Gastrocnemius medialis (tissue), 4 donors: ENCODE data around the gene DBF4B. TPM values are rescaled to one million over a fixed set of nuclear protein-coding genes. Genes with fewer than 3 reads are reported as not detected.
A peak's percentile ranks its signal among the peaks of the same experiment; 100 is the strongest.

ENCODE experiments used
- ATAC-seq, 2 donors: fragments of 150-250 bp; one replicate each; pipeline ENCODE4 v1.9.1; 2016
- DNase-seq, 2 donors: peaks; one replicate each; pipeline ENCODE4 v3.0.0-alpha.2; 2019
- H3K27ac ChIP-seq, 4 donors: fragments of 200-600 bp; sonication (generic); 1 replicate in 1 of 4; 2 replicates in 3 of 4; pipeline ENCODE4 v1.5.1; 2016 to 2018; ENCODE audit warnings: mild to moderate bottlenecking in 2 of 4, moderate library complexity in 1 of 4
- H3K27me3 ChIP-seq, 3 donors: fragments of 200-600 bp; sonication (generic) in 2 of 3; 1 replicate in 1 of 3; 2 replicates in 2 of 3; pipeline versions ENCODE4 v1.5.1 to v1.6.0; 2016 to 2019; ENCODE audit warnings: mild to moderate bottlenecking in 1 of 3, moderate library complexity in 1 of 3
- H3K36me3 ChIP-seq, 2 donors: fragments of 200-600 bp; sonication (generic) in 1 of 2; one replicate each; pipeline ENCODE4 v1.5.1; 2017 to 2018
- H3K4me1 ChIP-seq, 2 donors: fragments of 200-600 bp; sonication (generic) in 1 of 2; one replicate each; pipeline ENCODE4 v1.5.1; 2016 to 2017; ENCODE audit warnings: mild to moderate bottlenecking in 2 of 2
- H3K4me3 ChIP-seq, 4 donors: fragments of 200-600 bp; sonication (generic) in 3 of 4; 1 replicate in 1 of 4; 2 replicates in 3 of 4; pipeline ENCODE4 v1.5.1; 2016 to 2019; ENCODE audit warnings: mild to moderate bottlenecking in 2 of 4
- H3K9me3 ChIP-seq, 3 donors: fragments of 200-600 bp; sonication (generic) in 2 of 3; 1 replicate in 1 of 3; 2 replicates in 2 of 3; pipeline ENCODE4 v1.5.1; 2016 to 2019
- POLR2A ChIP-seq, 2 donors: fragments of 450-650 bp; IDR thresholded peaks; one replicate each; pipeline ENCODE4 v1.6.1; 2017; ENCODE audit warnings: antibody characterized with exemption in 2 of 2, mild to moderate bottlenecking in 2 of 2, moderate library complexity in 2 of 2
- in situ Hi-C, 4 donors: fragments of 200-750 bp; cut with MboI; loops; one replicate each; pipeline versions ENCODE4 v1.15.0 to v1.8.0; 2017; ENCODE audit warnings: low sequenced_read_pairs in 4 of 4
- intact Hi-C: fragments of 100-400 bp; cut with DNase I; formaldehyde crosslinking; loops from one replicate; pipeline ENCODE4 v1.15.1; 2023; ENCODE audit warnings: low total_unique reads
- total RNA-seq, 4 donors: library from RNA; depleted of rRNA; stranded (reverse); fragments of >200 nt; gene quantifications; one replicate each; pipeline versions ENCODE4 v1.1.0 to v1.2.3, GENCODE V29; 2016
- TF ChIP-seq, protein P1 (sequence below), 5 experiments: fragments of 450-650 bp in 3 of 5; fragments of 200-600 bp in 2 of 5; sonication (generic) in 2 of 5; IDR thresholded peaks in 4 of 5; conservative IDR thresholded peaks in 1 of 5; 1 replicate in 4 of 5; 2 replicates in 1 of 5; pipeline ENCODE4 v1.5.1; 2016 to 2019; ENCODE audit warnings: antibody characterized with exemption in 5 of 5, mild to moderate bottlenecking in 3 of 5, moderate library complexity in 3 of 5

DBF4B gene, protein sequence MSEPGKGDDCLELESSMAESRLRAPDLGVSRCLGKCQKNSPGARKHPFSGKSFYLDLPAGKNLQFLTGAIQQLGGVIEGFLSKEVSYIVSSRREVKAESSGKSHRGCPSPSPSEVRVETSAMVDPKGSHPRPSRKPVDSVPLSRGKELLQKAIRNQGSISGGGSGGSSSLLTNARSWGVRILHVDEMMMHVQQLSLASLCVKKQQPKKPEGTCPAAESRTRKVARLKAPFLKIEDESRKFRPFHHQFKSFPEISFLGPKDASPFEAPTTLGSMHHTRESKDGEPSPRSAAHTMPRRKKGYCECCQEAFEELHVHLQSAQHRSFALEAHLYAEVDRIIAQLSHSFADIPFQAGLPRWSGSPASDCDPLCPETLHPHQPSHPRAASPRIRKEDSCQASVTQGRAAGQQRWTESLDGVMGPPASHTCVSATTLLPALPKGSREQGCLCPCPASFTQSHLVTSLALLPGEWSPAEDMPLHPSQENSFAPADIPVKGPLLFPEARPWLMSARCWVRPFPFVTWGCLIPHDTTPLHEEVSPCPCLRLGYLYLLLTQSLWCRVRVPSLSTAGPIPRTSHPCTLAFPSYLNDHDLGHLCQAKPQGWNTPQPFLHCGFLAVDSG
- total RNA-seq = 1 to 10 TPM in 3 of 4 donors, under 1 TPM in 1; 0.63 to 2.9 (median 1.7) TPM

DNA sequence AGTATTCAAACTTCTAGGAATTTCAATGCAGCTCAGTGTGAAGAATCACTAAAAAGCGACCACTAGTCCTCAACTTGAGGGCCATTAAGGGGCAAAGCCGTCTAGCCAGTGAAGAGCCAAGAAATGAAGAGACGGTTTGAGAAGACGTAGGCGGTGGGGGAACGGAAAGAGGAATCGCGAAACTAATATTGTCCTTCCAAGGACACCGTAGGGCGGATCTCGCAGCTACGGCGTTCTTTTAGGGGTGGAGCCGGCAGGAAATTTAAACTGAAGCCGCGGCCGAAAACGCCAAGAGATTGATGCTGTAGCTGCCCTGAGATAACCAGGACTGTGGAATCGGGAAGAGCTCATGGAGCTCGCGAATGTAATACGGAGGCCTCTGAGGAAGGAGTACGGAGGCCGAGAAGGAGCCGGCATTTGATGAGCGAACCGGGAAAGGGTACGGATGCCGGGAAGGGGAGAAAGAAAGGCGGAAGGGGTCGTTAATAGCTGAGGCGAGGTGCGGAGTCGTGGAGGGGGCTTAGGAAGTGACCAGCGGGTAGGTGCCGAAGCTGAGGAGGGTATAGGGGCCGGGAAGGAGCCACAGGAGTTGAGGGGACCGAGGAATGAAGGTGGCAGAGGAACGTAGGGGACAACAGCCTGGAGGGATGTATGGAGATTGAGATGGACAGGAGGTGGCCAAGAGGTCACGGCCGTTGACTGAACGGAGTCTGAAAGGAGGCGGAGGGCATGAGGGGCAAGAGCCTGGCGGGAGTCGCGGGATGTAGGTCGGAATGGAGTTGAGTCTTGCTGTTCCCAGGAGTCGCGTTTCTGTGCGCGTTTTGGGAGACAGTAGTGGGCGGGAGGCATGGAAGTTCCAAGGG is at the start of gene DBF4B:
TSS of gene DBF4B (plus strand) at position 265 of the 863 bp plus-strand sequence. CDS start at position 421, 156 bp downstream.
- no peaks in the 10 kb centered on the region for H3K9me3 ChIP-seq
- intact Hi-C loops (loop anchor here (1.0 kb wide), 1 partner anchor 19 kb away; the partner anchor contains the start of gene CCDC43), in situ Hi-C loops (no loop called here)
- H3K27ac ChIP-seq = peak within 1 kb of the TSS; percentile 78 to 86 (median 84)
- peaks cover 10 to 11% of the 10 kb centered on the region in 2 donors for H3K4me1 ChIP-seq
- H3K36me3 ChIP-seq = peaks cover 0 to under 1% of the 10 kb centered on the region in 2 donors
- peak; percentile 67 to 76 for DNase-seq
- TF ChIP-seq POLR2A (IDR thresholded peaks at IDR 0.05) = no peak
- TF ChIP-seq, protein P1, sequence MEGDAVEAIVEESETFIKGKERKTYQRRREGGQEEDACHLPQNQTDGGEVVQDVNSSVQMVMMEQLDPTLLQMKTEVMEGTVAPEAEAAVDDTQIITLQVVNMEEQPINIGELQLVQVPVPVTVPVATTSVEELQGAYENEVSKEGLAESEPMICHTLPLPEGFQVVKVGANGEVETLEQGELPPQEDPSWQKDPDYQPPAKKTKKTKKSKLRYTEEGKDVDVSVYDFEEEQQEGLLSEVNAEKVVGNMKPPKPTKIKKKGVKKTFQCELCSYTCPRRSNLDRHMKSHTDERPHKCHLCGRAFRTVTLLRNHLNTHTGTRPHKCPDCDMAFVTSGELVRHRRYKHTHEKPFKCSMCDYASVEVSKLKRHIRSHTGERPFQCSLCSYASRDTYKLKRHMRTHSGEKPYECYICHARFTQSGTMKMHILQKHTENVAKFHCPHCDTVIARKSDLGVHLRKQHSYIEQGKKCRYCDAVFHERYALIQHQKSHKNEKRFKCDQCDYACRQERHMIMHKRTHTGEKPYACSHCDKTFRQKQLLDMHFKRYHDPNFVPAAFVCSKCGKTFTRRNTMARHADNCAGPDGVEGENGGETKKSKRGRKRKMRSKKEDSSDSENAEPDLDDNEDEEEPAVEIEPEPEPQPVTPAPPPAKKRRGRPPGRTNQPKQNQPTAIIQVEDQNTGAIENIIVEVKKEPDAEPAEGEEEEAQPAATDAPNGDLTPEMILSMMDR (IDR thresholded peaks at IDR 0.05 in 4 of 5, conservative IDR thresholded peaks at IDR 0.05 in 1 of 5) = peak in 2 of 5 experiments; percentile 67 to 81
- peak within 1 kb of the TSS; percentile 64 to 88 (median 82) for H3K4me3 ChIP-seq
- no peaks in the 10 kb centered on the region for H3K27me3 ChIP-seq
- peak; percentile 88 to 94 for ATAC-seq

DNA sequence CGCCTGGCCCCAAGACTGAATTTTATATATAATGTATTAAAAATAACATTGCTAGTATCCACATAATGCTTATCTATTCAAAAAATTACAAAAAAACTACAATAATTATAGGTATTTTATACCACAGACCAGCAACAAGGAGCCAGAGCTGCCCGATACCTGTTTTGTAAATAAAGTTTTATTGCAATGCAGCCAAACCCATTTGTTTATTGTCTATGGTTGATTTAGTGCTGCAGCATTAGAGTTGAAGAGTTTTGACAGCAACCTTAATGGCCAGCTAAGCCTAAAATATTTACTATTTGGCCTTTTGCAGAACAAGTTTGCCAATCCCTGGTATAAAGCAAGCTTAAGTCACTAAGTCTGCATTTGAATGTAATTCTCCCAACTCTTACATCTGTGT is 46.6 kb upstream of the DBF4B start:
- intact Hi-C loops = no loop called here
- Histone ChIP-seq H3K9me3 (no peaks in the 10 kb centered on the region), H3K27ac (no peak overlapping the region), H3K4me1 (peaks cover 0 to 5% of the 10 kb centered on the region in 2 donors), H3K27me3 (peaks cover 11 to 23% (median 16%) of the 10 kb centered on the region in 3 donors), H3K4me3 (no peak overlapping the region), H3K36me3 (no peaks in the 10 kb centered on the region)
- no peak for ATAC-seq
- TF ChIP-seq, protein P1 (IDR thresholded peaks at IDR 0.05 in 4 of 5, conservative IDR thresholded peaks at IDR 0.05 in 1 of 5) = no peak
- TF ChIP-seq POLR2A (IDR thresholded peaks at IDR 0.05) = no peak
- no peak for DNase-seq
- in situ Hi-C loops = no loop called here

DNA sequence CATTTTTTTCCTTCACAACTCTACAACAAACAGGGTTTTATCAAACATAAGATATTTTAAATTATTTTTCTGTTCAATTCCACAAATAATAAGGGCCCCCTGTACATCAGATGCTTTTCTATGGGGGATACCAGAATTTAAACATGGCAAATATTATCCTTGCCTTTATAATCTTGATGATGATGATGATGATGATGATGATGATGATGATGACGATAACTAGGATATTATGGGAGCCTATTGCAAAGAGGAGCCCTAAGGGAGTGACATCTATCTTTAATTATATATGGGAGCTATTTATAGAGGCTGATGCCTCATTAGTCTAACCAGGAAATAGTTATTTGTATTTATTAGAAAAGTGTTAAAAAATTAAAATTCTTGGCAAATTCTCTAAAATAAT is 45.4 kb upstream of the DBF4B start:
- Histone ChIP-seq H3K9me3 (no peaks in the 10 kb centered on the region), H3K27ac (no peak overlapping the region), H3K4me1 (peaks cover 0 to 5% of the 10 kb centered on the region in 2 donors), H3K36me3 (no peaks in the 10 kb centered on the region), H3K27me3 (peaks cover 0 to 10% (median 3%) of the 10 kb centered on the region in 3 donors), H3K4me3 (no peak overlapping the region)
- ATAC-seq (no peak), DNase-seq (no peak)
- intact Hi-C loops (no loop called here), in situ Hi-C loops (no loop called here)
- no peak for TF ChIP-seq POLR2A (IDR thresholded peaks at IDR 0.05)

DNA sequence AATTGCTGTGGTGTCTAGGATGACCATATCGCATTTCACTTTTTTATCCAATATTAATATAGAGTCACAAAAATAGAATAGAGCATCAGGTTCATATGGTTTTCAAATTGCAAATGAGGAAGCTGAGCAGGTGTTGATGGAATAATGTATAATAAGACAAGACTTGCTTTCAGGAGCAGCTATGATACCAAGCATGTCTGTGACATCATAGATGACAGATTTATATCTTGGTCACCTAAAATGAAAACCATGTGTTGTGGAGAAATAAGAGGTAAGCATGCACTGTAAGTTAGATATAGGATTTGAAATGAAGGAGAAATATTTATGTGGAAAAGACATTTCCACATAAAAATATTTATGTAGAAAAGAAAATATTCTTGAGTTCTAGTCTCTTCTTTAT is 43.6 kb upstream of the DBF4B start:
- Histone ChIP-seq H3K9me3 (no peaks in the 10 kb centered on the region), H3K36me3 (no peaks in the 10 kb centered on the region), H3K27me3 (no peaks in the 10 kb centered on the region), H3K4me1 (peaks cover 0 to 5% of the 10 kb centered on the region in 2 donors), H3K27ac (no peak overlapping the region), H3K4me3 (no peak overlapping the region)
- TF ChIP-seq POLR2A (IDR thresholded peaks at IDR 0.05) = no peak
- TF ChIP-seq, protein P1 (IDR thresholded peaks at IDR 0.05 in 4 of 5, conservative IDR thresholded peaks at IDR 0.05 in 1 of 5) = no peak
- intact Hi-C loops = no loop called here
- in situ Hi-C loops = no loop called here
- ATAC-seq = no peak
- no peak for DNase-seq
